Measurements from ENCODE around the gene THEM5.

Gene THEM5

GRCh38 chr1:151893176-151893924 is 39.8 kb upstream of the THEM5 start:
- Histone ChIP-seq H3K9ac (no peak overlapping the region), H3K79me2 (no peaks in the 10 kb centered on the region), H3K9me3 (ENCODE audit: control insufficient read depth, low read length) (no peaks in the 10 kb centered on the region), H3K27me3 (ENCODE audit: control insufficient read depth, insufficient read depth, low read length) (no peaks in the 10 kb centered on the region), H3K4me2 (ENCODE audit: low read length) (no peak overlapping the region), H3K36me3 (ENCODE audit: control insufficient read depth, insufficient read depth, low read length) (no peaks in the 10 kb centered on the region), H2AFZ (no peak overlapping the region), H3K4me3 (ENCODE audit: low read depth, low read length) (no peak overlapping the region), H3K27ac (no peak overlapping the region), H3K4me1 (peaks cover 2% of the 10 kb centered on the region)
- TF ChIP-seq CTCF (IDR thresholded peaks at IDR 0.05): no peak

GRCh38 chr1:151892190-151892589 is 38.7 kb upstream of the THEM5 start:
- Histone ChIP-seq H2AFZ (no peak overlapping the region), H3K36me3 (ENCODE audit: control insufficient read depth, insufficient read depth, low read length) (no peaks in the 10 kb centered on the region), H3K4me2 (ENCODE audit: low read length) (no peak overlapping the region), H3K79me2 (no peaks in the 10 kb centered on the region), H3K27me3 (ENCODE audit: control insufficient read depth, insufficient read depth, low read length) (no peaks in the 10 kb centered on the region), H3K27ac (no peak overlapping the region), H3K4me1 (peaks cover 2% of the 10 kb centered on the region), H3K4me3 (ENCODE audit: low read depth, low read length) (no peak overlapping the region), H3K9me3 (ENCODE audit: control insufficient read depth, low read length) (no peaks in the 10 kb centered on the region), H3K9ac (no peak overlapping the region)
- no peak for TF ChIP-seq CTCF (IDR thresholded peaks at IDR 0.05)

GRCh38 chr1:151891512-151891911 is 38.0 kb upstream of the THEM5 start:
- Histone ChIP-seq H3K27ac (no peak overlapping the region), H3K79me2 (no peaks in the 10 kb centered on the region), H3K4me1 (peaks cover 2% of the 10 kb centered on the region), H3K4me2 (ENCODE audit: low read length) (no peak overlapping the region), H3K9ac (no peak overlapping the region), H3K9me3 (ENCODE audit: control insufficient read depth, low read length) (no peaks in the 10 kb centered on the region), H2AFZ (no peak overlapping the region), H3K36me3 (ENCODE audit: control insufficient read depth, insufficient read depth, low read length) (no peaks in the 10 kb centered on the region), H3K27me3 (ENCODE audit: control insufficient read depth, insufficient read depth, low read length) (no peaks in the 10 kb centered on the region), H3K4me3 (ENCODE audit: low read depth, low read length) (no peak overlapping the region)
- TF ChIP-seq CTCF (IDR thresholded peaks at IDR 0.05): no peak

- no peaks in the 10 kb centered on the region for H3K27me3 ChIP-seq (ENCODE audit: control insufficient read depth, insufficient read depth, low read length)
- no peak overlapping the region for H2AFZ ChIP-seq
- no peak overlapping the region for H3K27ac ChIP-seq
- no peak overlapping the region for H3K4me2 ChIP-seq (ENCODE audit: low read length)
- no peaks in the 10 kb centered on the region for H3K9me3 ChIP-seq (ENCODE audit: control insufficient read depth, low read length)
- no peak for TF ChIP-seq CTCF (IDR thresholded peaks at IDR 0.05)
- no peak overlapping the region for H3K9ac ChIP-seq
- no peaks in the 10 kb centered on the region for H3K79me2 ChIP-seq
- no peak overlapping the region for H3K4me3 ChIP-seq (ENCODE audit: low read depth, low read length)
- H3K4me1 ChIP-seq: no peaks in the 10 kb centered on the region
- no peaks in the 10 kb centered on the region for H3K36me3 ChIP-seq (ENCODE audit: control insufficient read depth, insufficient read depth, low read length)
These were observed 35.6 kb upstream of the THEM5 start for GRCh38 chr1:151888972-151889570.

- Histone ChIP-seq H3K36me3 (ENCODE audit: control insufficient read depth, insufficient read depth, low read length) (no peaks in the 10 kb centered on the region), H3K9me3 (ENCODE audit: control insufficient read depth, low read length) (no peaks in the 10 kb centered on the region), H3K4me3 (ENCODE audit: low read depth, low read length) (no peak overlapping the region), H3K4me1 (no peaks in the 10 kb centered on the region), H3K79me2 (no peaks in the 10 kb centered on the region), H2AFZ (no peak overlapping the region), H3K9ac (no peak overlapping the region), H3K27me3 (ENCODE audit: control insufficient read depth, insufficient read depth, low read length) (no peaks in the 10 kb centered on the region), H3K27ac (no peak overlapping the region), H3K4me2 (ENCODE audit: low read length) (no peak overlapping the region)
- no peak for TF ChIP-seq CTCF (IDR thresholded peaks at IDR 0.05)
These were observed 33.5 kb upstream of the THEM5 start for GRCh38 chr1:151887028-151887427.
